Activated T-cell treated with anti-CD3 and anti-CD28 coated beads, Interleukin-2, amount 50 U/mL, for 1 hour (primary cell): ENCODE measurements around the gene PRRT1B.
A peak's percentile ranks its signal among the peaks of the same experiment; 100 is the strongest.
"Not testable (repeated sequence)": the region's sequence is repeated elsewhere in the genome, so short reads cannot be mapped to it uniquely, and the experiment has no call there.

ENCODE experiments used
- DNase-seq: peaks from one replicate; pipeline ENCODE4 v3.0.0-alpha.2; 2020

The PRRT1B gene

GRCh38 chr9:131523086-131523388 is 22.3 kb upstream of the PRRT1B start:
- no peak for DNase-seq

- DNase-seq, result no peak
These were observed 21.6 kb upstream of the PRRT1B start for GRCh38 chr9:131523451-131524435.

GRCh38 chr9:131524665-131525315 is 20.5 kb upstream of the PRRT1B start:
- DNase-seq, result no peak

- no peak for DNase-seq
These were observed 19.4 kb upstream of the PRRT1B start for GRCh38 chr9:131525643-131526565.

GRCh38 chr9:131528186-131528585 is 17.1 kb upstream of the PRRT1B start:
- no peak for DNase-seq

- DNase-seq, result no peak
These were observed 16.3 kb upstream of the PRRT1B start for GRCh38 chr9:131528886-131529505.

- no peak for DNase-seq
These were observed 15.5 kb upstream of the PRRT1B start for GRCh38 chr9:131529597-131530545.

- DNase-seq, result no peak
These were observed 14.8 kb upstream of the PRRT1B start for GRCh38 chr9:131530546-131530919.

- peak; percentile 77 for DNase-seq
These were observed 14.1 kb upstream of the PRRT1B start, which contains the start of gene UCK1 for GRCh38 chr9:131530920-131531832. UCK1 (minus strand) TSS chr9:131531263; CDS start chr9:131531174, 89 bp downstream.

GRCh38 chr9:131534721-131535237 is 10.5 kb upstream of the PRRT1B start:
- no peak for DNase-seq

- no peak for DNase-seq
These were observed 7.4 kb upstream of the PRRT1B start for GRCh38 chr9:131537946-131538345.

GRCh38 chr9:131539223-131539923 is 6.0 kb upstream of the PRRT1B start:
- no peak for DNase-seq

GRCh38 chr9:131543141-131543540 is 2.2 kb upstream of the PRRT1B start:
- no peak for DNase-seq

GRCh38 chr9:131545786-131546335 is 538 bp downstream of the PRRT1B start:
- no peak for DNase-seq

- DNase-seq, result no peak
These were observed 1.2 kb downstream of the PRRT1B start for GRCh38 chr9:131546336-131547084.

- DNase-seq, result not testable (repeated sequence)
These were observed 3.9 kb downstream of the PRRT1B start for GRCh38 chr9:131549186-131549585.

GRCh38 chr9:131550465-131550864 is 5.1 kb downstream of the PRRT1B start:
- DNase-seq, result not testable (repeated sequence)

- DNase-seq, result no peak
These were observed 6.7 kb downstream of the PRRT1B start for GRCh38 chr9:131552030-131552429.
